ENCODE measurements around the gene RPS6KB1.

- TF ChIP-seq POLR2A (IDR thresholded peaks at IDR 0.05) (no peak), CTCF (IDR thresholded peaks at IDR 0.05) (no peak)
These were observed 35.8 kb upstream of the RPS6KB1 start for GRCh38 chr17:59856859-59857794.

All from body of pancreas (tissue), 4 donors.